Keratinocyte (primary cell): ENCODE results near the gene TMEM100.

ENCODE experiments used
- CTCF ChIP-seq, 3 experiments: IDR thresholded peaks in 1 of 3; conservative IDR thresholded peaks in 1 of 3; optimal IDR thresholded peaks in 1 of 3; 2 replicates in 2 of 3; 3 replicates in 1 of 3; pipeline versions ENCODE3 to v1.5.1; 2011; ENCODE audit warnings: low read length in 3 of 3, mild to moderate bottlenecking in 3 of 3, moderate library complexity in 2 of 3, control low read depth in 1 of 3, inconsistent platforms in 1 of 3; ENCODE audit not compliant: insufficient read depth in 2 of 3; ENCODE audit errors: extremely low read depth in 1 of 3
- EZH2 ChIP-seq: IDR thresholded peaks from one replicate; pipeline ENCODE4 v1.6.1; 2012; ENCODE audit warnings: inconsistent platforms, mild to moderate bottlenecking, low read length, moderate library complexity

- TF ChIP-seq CTCF (optimal IDR thresholded peaks at IDR 0.05 in 1 of 3, IDR thresholded peaks at IDR 0.05 in 1 of 3, conservative IDR thresholded peaks at IDR 0.05 in 1 of 3; ENCODE audit: extremely low read depth in 1 of 3, insufficient read depth in 2 of 3, low read length in 3 of 3) = no peak
- no peak for TF ChIP-seq EZH2
These were observed 35.0 kb upstream of the TMEM100 start for GRCh38 chr17:55757659-55758058.
